Peyer's patch (tissue), 4 donors: ENCODE measurements around the gene SPACA6. TPM values are rescaled to one million over a fixed set of nuclear protein-coding genes. Genes with fewer than 3 reads are reported as not detected.

Experiments used
- DNase-seq, 3 donors: peaks; one replicate each; pipeline ENCODE4 v3.0.0-alpha.2; 2017 to 2019
- H3K27ac ChIP-seq, 4 donors: fragments of 200-600 bp; sonication (generic); one replicate each; pipeline ENCODE4 v1.5.1; 2016 to 2019
- H3K27me3 ChIP-seq, 2 donors: fragments of 200-600 bp; sonication (generic); one replicate each; pipeline ENCODE4 v1.5.1; 2019
- H3K36me3 ChIP-seq, 3 donors: fragments of 200-600 bp; sonication (generic); one replicate each; pipeline ENCODE4 v1.5.1; 2016 to 2019
- H3K4me1 ChIP-seq, 4 donors: fragments of 200-600 bp; sonication (generic); one replicate each; pipeline ENCODE4 v1.5.1; 2016 to 2019
- H3K4me3 ChIP-seq, 4 donors: fragments of 200-600 bp; sonication (generic); 1 replicate in 3 of 4; 2 replicates in 1 of 4; pipeline ENCODE4 v1.5.1; 2016 to 2019; ENCODE audit warnings: mild to moderate bottlenecking in 1 of 4
- H3K9me3 ChIP-seq, 4 donors: fragments of 200-600 bp; sonication (generic); one replicate each; pipeline ENCODE4 v1.5.1; 2016 to 2019; ENCODE audit warnings: mild to moderate bottlenecking in 1 of 4
- POLR2A ChIP-seq, 2 donors: fragments of 450-650 bp; IDR thresholded peaks; one replicate each; pipeline ENCODE4 v1.5.1; 2017; ENCODE audit warnings: antibody characterized with exemption in 2 of 2, mild to moderate bottlenecking in 2 of 2, moderate library complexity in 2 of 2
- total RNA-seq, 4 donors: library from RNA; depleted of rRNA; stranded (reverse); fragments of >200 nt; gene quantifications; one replicate each; pipeline ENCODE4 v1.1.0, GENCODE V29; 2016
- TF ChIP-seq, protein P1 (sequence below), 6 experiments: fragments of 450-650 bp in 4 of 6; fragments of 200-600 bp in 2 of 6; sonication (generic) in 1 of 6; IDR thresholded peaks; one replicate each; pipeline ENCODE4 v1.5.1; 2017 to 2019; ENCODE audit warnings: antibody characterized with exemption in 6 of 6, mild to moderate bottlenecking in 3 of 6, moderate library complexity in 1 of 6

The SPACA6 gene
- total RNA-seq, 4 donors from 2014 or later = 3.0 to 29.7 (median 11.6) TPM

DNA sequence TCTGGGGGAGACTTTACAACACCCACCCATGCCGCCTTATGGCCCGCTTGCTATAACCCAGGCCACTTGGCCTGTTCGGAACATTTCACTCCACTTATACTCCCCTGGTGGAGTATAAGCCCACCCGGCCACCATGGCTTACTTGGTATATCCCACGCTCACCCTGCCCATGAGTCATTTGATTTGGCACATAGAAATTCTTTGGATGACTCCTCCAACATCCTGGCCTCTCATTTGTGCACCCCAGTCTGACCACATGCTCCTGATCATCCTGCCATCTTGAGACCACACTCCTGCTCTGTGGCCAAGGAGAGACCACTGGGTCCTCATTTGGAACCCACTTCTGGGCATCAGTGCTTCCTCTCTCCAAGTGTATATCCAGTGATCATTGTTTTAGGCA, 5.2 kb downstream of the SPACA6 start:
- peaks cover 0 to 4% (median 0%) of the 10 kb centered on the region in 3 donors for H3K36me3 ChIP-seq
- no peaks in the 10 kb centered on the region for H3K27me3 ChIP-seq
- no peak for TF ChIP-seq POLR2A (IDR thresholded peaks at IDR 0.05)
- TF ChIP-seq, protein P1, sequence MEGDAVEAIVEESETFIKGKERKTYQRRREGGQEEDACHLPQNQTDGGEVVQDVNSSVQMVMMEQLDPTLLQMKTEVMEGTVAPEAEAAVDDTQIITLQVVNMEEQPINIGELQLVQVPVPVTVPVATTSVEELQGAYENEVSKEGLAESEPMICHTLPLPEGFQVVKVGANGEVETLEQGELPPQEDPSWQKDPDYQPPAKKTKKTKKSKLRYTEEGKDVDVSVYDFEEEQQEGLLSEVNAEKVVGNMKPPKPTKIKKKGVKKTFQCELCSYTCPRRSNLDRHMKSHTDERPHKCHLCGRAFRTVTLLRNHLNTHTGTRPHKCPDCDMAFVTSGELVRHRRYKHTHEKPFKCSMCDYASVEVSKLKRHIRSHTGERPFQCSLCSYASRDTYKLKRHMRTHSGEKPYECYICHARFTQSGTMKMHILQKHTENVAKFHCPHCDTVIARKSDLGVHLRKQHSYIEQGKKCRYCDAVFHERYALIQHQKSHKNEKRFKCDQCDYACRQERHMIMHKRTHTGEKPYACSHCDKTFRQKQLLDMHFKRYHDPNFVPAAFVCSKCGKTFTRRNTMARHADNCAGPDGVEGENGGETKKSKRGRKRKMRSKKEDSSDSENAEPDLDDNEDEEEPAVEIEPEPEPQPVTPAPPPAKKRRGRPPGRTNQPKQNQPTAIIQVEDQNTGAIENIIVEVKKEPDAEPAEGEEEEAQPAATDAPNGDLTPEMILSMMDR (IDR thresholded peaks at IDR 0.05) = no peak
- H3K4me1 ChIP-seq = peaks cover 0 to 13% (median 2%) of the 10 kb centered on the region in 4 donors
- no peak overlapping the region for H3K4me3 ChIP-seq
- peak in 1 of 3 donors; percentile 24 for DNase-seq
- no peak overlapping the region for H3K27ac ChIP-seq
- no peaks in the 10 kb centered on the region for H3K9me3 ChIP-seq

DNA sequence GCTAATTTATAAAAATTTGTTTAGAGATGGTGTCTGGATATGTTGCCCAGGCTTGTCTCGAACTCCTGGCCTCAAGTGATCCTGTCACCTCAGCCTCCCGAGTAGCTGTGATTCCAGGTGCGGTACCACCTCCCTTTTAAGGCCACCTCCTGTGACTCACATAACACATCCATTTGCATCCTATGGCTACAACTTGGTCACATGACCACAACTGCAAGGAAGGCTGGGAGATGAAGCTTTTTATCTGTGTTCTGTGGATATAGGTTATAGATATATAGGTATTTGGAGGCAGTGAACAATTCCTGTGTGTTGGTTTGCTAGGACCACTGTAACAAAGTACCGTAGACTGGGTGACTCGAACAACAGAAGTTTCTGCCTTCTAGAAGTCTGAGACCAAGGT, 6.0 kb downstream of the SPACA6 start:
- peaks cover 0 to 17% (median 2%) of the 10 kb centered on the region in 4 donors for H3K4me1 ChIP-seq
- H3K27me3 ChIP-seq = no peaks in the 10 kb centered on the region
- peak in 1 of 3 donors; percentile 15 for DNase-seq
- H3K27ac ChIP-seq = no peak overlapping the region
- H3K36me3 ChIP-seq = peaks cover 0 to 4% (median 0%) of the 10 kb centered on the region in 3 donors
- TF ChIP-seq POLR2A (IDR thresholded peaks at IDR 0.05) = no peak
- TF ChIP-seq, protein P1 (IDR thresholded peaks at IDR 0.05) = no peak
- H3K4me3 ChIP-seq = no peak overlapping the region
- H3K9me3 ChIP-seq = no peaks in the 10 kb centered on the region

DNA sequence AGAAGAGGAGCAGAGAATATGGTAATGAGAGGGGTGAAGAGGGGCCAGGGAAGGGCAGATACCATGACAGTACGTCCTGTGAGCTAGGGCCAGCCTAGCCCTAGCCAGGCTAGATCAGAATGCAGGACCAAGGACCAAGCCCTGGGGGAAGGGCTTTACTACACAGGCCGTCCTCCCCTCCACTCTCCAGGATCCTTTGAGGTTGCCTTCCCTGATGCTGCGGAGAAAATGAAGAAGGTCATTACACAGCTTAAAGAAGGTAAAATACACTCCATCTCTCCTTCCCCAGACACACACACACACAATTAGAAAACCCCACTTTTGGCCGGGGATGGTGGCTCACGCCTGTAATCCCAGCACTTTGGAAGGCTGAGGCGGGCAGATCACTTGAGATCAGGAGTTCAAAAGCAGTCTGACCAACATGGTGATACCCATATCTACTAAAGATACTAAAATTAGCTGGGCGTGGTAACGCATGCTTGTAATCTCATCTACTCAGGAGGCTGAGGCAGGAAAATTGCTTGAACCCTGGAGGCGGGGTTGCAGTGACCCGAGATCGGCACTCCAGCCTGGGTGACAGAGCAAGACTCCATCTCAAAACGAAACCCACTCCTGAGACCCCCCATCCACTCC, 8.5 kb downstream of the SPACA6 start:
- peak in 1 of 3 donors; percentile 33 for DNase-seq
- Histone ChIP-seq H3K27me3 (no peaks in the 10 kb centered on the region), H3K4me3 (no peak overlapping the region), H3K36me3 (peaks cover 0 to 8% (median 0%) of the 10 kb centered on the region in 3 donors), H3K27ac (peak overlapping the region in 2 of 4 donors; percentile 79 to 95), H3K9me3 (no peaks in the 10 kb centered on the region), H3K4me1 (peaks cover 0 to 27% (median 4%) of the 10 kb centered on the region in 4 donors)
- TF ChIP-seq POLR2A (IDR thresholded peaks at IDR 0.05) = no peak
- TF ChIP-seq, protein P1 (IDR thresholded peaks at IDR 0.05) = no peak

DNA sequence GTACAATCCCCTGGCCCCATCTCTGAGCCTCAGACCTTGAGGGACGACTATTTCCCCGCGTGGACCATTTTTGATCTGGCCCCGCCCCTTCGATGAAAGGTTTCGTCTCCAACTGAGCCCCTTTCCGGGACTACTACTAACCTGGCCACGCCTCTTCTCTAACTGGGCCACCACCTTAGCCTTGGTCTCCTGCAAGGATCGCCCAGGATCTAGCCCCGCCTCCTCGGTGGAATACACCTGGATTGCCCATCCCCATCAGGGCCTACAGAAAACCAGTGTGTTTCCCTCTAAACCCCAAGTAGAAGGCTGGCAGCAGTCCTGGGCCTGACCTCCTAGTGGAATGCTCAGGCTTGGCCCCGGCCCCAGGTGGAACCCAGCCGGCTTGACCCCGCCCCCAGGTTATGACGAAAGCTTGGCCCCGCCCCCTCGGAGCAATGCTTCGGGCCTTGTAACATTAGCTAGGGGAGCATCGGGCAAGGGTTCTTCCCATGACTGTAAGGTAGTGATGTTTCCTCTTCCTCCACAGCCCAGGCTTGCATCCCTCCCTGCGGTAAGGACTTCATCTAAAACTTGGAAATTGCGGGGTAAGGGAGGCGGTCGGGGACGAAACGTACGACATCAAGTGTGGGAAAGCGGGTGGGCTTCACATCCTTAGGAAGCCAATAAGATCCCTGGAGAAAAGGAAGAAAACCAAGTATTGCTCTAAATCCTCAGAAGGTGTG, 9.1 kb downstream of the SPACA6 start:
- Histone ChIP-seq H3K36me3 (peaks cover 0 to 8% (median 0%) of the 10 kb centered on the region in 3 donors), H3K27ac (peak overlapping the region in 3 of 4 donors; percentile 32 to 95 (median 79)), H3K9me3 (no peaks in the 10 kb centered on the region), H3K27me3 (no peaks in the 10 kb centered on the region), H3K4me1 (peaks cover 0 to 27% (median 4%) of the 10 kb centered on the region in 4 donors), H3K4me3 (peak overlapping the region in 1 of 4 donors; percentile 56)
- DNase-seq = peak; percentile 42 to 83 (median 64)
- TF ChIP-seq, protein P1 (IDR thresholded peaks at IDR 0.05) = no peak
- peak in 1 of 2 donors; percentile 31 for TF ChIP-seq POLR2A (IDR thresholded peaks at IDR 0.05)

DNA sequence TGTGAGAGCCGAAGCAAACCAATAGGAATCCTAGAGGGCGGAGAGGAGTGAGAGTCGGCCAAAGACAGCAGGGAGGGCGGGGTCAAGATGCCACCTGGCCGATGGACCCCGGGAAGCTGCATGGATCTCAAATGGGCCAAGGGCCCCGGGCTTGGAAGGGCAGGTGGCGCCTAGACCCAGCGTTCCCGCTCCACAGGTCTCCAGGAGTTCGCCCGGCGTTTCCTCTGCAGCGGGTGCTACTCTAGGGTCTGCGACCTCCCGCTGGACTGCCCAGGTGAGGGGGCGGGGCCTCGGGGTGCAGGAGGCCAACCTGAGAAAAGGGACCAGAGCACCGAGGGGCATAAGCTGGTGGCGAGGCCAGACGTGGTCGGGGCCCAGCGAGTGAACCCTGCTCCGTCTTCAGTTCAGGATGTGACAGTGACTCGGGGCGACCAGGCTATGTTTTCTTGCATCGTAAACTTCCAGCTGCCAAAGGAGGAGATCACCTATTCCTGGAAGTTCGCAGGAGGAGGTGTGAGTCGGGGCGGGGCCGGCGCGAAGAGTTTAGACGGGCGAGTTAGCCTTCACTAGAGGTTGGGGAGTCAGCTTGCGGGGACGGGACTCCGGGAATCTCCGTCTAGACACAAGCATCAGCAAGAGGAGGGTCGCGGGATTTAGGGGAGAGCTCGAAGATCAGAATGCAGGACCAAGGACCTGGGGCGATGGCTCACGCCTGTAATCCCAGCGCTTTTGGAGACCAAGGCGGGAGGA, 9.9 kb downstream of the SPACA6 start:
- H3K4me1 ChIP-seq = peaks cover 0 to 27% (median 4%) of the 10 kb centered on the region in 4 donors
- H3K27me3 ChIP-seq = no peaks in the 10 kb centered on the region
- H3K9me3 ChIP-seq = no peaks in the 10 kb centered on the region
- peaks cover 0 to 8% (median 0%) of the 10 kb centered on the region in 3 donors for H3K36me3 ChIP-seq
- TF ChIP-seq POLR2A (IDR thresholded peaks at IDR 0.05) = no peak
- TF ChIP-seq, protein P1 (IDR thresholded peaks at IDR 0.05) = no peak
- DNase-seq = peak in 2 of 3 donors; percentile 58 to 69
- peak overlapping the region; percentile 77 to 95 (median 84) for H3K27ac ChIP-seq
- peak overlapping the region; percentile 54 to 68 (median 57) for H3K4me3 ChIP-seq
